SK-N-SH (cell line): ENCODE measurements around the gene BRD9. TPM values are rescaled to one million over a fixed set of nuclear protein-coding genes. Genes with fewer than 3 reads are reported as not detected.
A peak's percentile ranks its signal among the peaks of the same experiment; 100 is the strongest.

Experiments
- CTCF ChIA-PET: fragments of 300-600, 350-600 bp; formaldehyde crosslinking; extraction: SDS; loops from one replicate; lab custom pipeline; 2021; lab: Yijun Ruan, JAX
- POLR2A ChIA-PET: fragments of 350-600 bp; sonication (Branson Sonifier 250); formaldehyde crosslinking; extraction: SDS; loops from one replicate; lab custom pipeline; 2020; ENCODE audit warnings: antibody characterized with exemption, inconsistent platforms; lab: Yijun Ruan, JAX
- DNase-seq: peaks from one replicate; pipeline ENCODE4 v3.0.0; 2012
- H2AFZ ChIP-seq: fragments of 200-600 bp; sonication (generic); 2 replicates; pipeline ENCODE4 v1.8.1; 2016; ENCODE audit warnings: antibody characterized with exemption, mild to moderate bottlenecking, low read depth
- H3F3A ChIP-seq: fragments of 200-600 bp; sonication (generic); replicated peaks from 2 replicates; pipeline ENCODE3; 2016; ENCODE audit warnings: antibody characterized with exemption, mild to moderate bottlenecking; ENCODE audit not compliant: insufficient read depth
- H3K27ac ChIP-seq, 2 experiments: fragments of 200-500 bp in 1 of 2; fragments of 200-600 bp in 1 of 2; sonication (Bioruptor generic) in 1 of 2; sonication (generic), shearing (Covaris generic) in 1 of 2; 2 replicates each; pipeline versions ENCODE4 v1.5.1 to v1.6.1; 2014 to 2016; ENCODE audit warnings: low read depth in 2 of 2, inconsistent platforms in 1 of 2, low read length in 1 of 2, mild to moderate bottlenecking in 1 of 2, mixed read lengths in 1 of 2
- H3K27me3 ChIP-seq: fragments of 200-600 bp; sonication (generic), shearing (Covaris generic); 2 replicates; pipeline ENCODE4 v1.6.1; 2016; ENCODE audit warnings: mixed run types; ENCODE audit not compliant: insufficient read depth
- H3K36me3 ChIP-seq, 2 experiments: fragments of 200-500 bp in 1 of 2; fragments of 200-600 bp in 1 of 2; sonication (Bioruptor generic) in 1 of 2; sonication (generic) in 1 of 2; replicated peaks in 1 of 2; 2 replicates each; pipeline versions ENCODE3 to v1.5.1; 2014 to 2016; ENCODE audit warnings: low read length in 1 of 2, mild to moderate bottlenecking in 1 of 2; ENCODE audit not compliant: insufficient read depth in 2 of 2, control insufficient read depth in 1 of 2
- H3K4me1 ChIP-seq, 2 experiments: fragments of 200-500 bp in 1 of 2; fragments of 200-600 bp in 1 of 2; sonication (Bioruptor generic) in 1 of 2; sonication (generic), shearing (Covaris generic) in 1 of 2; 2 replicates each; pipeline versions ENCODE4 v1.5.1 to v1.6.1; 2014 to 2016; ENCODE audit warnings: low read depth in 1 of 2, low read length in 1 of 2, mixed run types in 1 of 2; ENCODE audit not compliant: insufficient read depth in 2 of 2, control insufficient read depth in 1 of 2
- H3K4me2 ChIP-seq: fragments of 200-600 bp; sonication (generic), shearing (Covaris generic); 2 replicates; pipeline ENCODE4 v1.6.1; 2017; ENCODE audit warnings: mixed run types
- H3K4me3 ChIP-seq, 2 experiments: fragments of 200-500 bp in 1 of 2; fragments of 200-600 bp in 1 of 2; sonication (Bioruptor generic) in 1 of 2; sonication (generic), shearing (Covaris generic) in 1 of 2; 2 replicates each; pipeline versions ENCODE4 v1.5.1 to v1.8.1; 2014 to 2016; ENCODE audit warnings: low read depth in 2 of 2, inconsistent platforms in 1 of 2, low read length in 1 of 2, mild to moderate bottlenecking in 1 of 2, mixed read lengths in 1 of 2, moderate library complexity in 1 of 2
- H3K79me2 ChIP-seq: fragments of 200-600 bp; sonication (generic); 2 replicates; pipeline ENCODE4 v1.8.1; 2017; ENCODE audit warnings: mild to moderate bottlenecking; ENCODE audit not compliant: insufficient read depth
- H3K9ac ChIP-seq: fragments of 200-600 bp; sonication (generic); 2 replicates; pipeline ENCODE4 v1.6.1; 2017; ENCODE audit warnings: mixed run types
- H3K9me2 ChIP-seq: fragments of 200-600 bp; sonication (generic); 2 replicates; pipeline ENCODE4 v1.6.1; 2017; ENCODE audit warnings: mixed run types
- H3K9me3 ChIP-seq: fragments of 200-600 bp; sonication (generic); 2 replicates; pipeline ENCODE4 v1.6.1; 2017; ENCODE audit warnings: mixed run types, mild to moderate bottlenecking, moderate library complexity
- H4K20me1 ChIP-seq: fragments of 200-600 bp; sonication (generic); 2 replicates; pipeline ENCODE4 v1.6.1; 2017; ENCODE audit warnings: mild to moderate bottlenecking, mixed run types; ENCODE audit not compliant: insufficient read depth
- EP300 ChIP-seq, 2 experiments: IDR thresholded peaks; 2 replicates each; pipeline versions ENCODE4 v1.4.0 to v1.6.1; 2012; ENCODE audit warnings: borderline replicate concordance in 1 of 2, low read depth in 1 of 2, low read length in 1 of 2
- FOXJ3 ChIP-seq: sonication (generic); formaldehyde crosslinking; IDR thresholded peaks from 2 replicates; pipeline ENCODE4 v1.5.1; 2020; ENCODE audit warnings: mild to moderate bottlenecking, missing genetic modification reagents
- MEF2A ChIP-seq: IDR thresholded peaks from 2 replicates; pipeline ENCODE4 v1.4.0; 2012; ENCODE audit warnings: low read depth, borderline replicate concordance
- NRF1 ChIP-seq: IDR thresholded peaks from 2 replicates; pipeline ENCODE4 v1.6.1; 2012; ENCODE audit warnings: low read depth, mild to moderate bottlenecking, low read length
- POLR2AphosphoS5 ChIP-seq: IDR thresholded peaks from 2 replicates; pipeline ENCODE4 v1.6.1; 2012; ENCODE audit warnings: low read depth, low read length
- SIN3A ChIP-seq: IDR thresholded peaks from 2 replicates; pipeline ENCODE4 v1.6.1; 2012; ENCODE audit warnings: low read depth, mild to moderate bottlenecking, low read length, moderate library complexity, borderline replicate concordance
- SMC3 ChIP-seq: IDR thresholded peaks from 2 replicates; pipeline ENCODE4 v1.6.1; 2012; ENCODE audit warnings: low read depth, low read length, improper control_type of control experiment
- YY1 ChIP-seq: IDR thresholded peaks from 2 replicates; pipeline ENCODE4 v1.4.0; 2012; ENCODE audit warnings: low read depth, mild to moderate bottlenecking
- WGBS: methylation state at CpG from one replicate; pipeline ENCODE4 v1.1.6; 2017; ENCODE audit warnings: low lambda C conversion rate; 5-methylcytosine and 5-hydroxymethylcytosine counted together
- polyA plus RNA-seq, 3 experiments: library from polyadenylated mRNA; depleted of rRNA; stranded (reverse); fragments of >200 nt; gene quantifications; 2 replicates each; pipeline ENCODE4 v1.2.3, GENCODE V29; 2012
- TF ChIP-seq, protein P1 (sequence below): IDR thresholded peaks from 2 replicates; pipeline ENCODE4 v1.4.0; 2012; ENCODE audit warnings: low read depth
- TF ChIP-seq, protein P2 (sequence below): IDR thresholded peaks from 2 replicates; pipeline ENCODE4 v1.6.1; 2012; ENCODE audit warnings: mild to moderate bottlenecking, low read depth, low read length, moderate library complexity
- TF ChIP-seq, protein P3 (sequence below): IDR thresholded peaks from 2 replicates; pipeline ENCODE4 v1.4.0; 2012; ENCODE audit warnings: low read depth, borderline replicate concordance
- TF ChIP-seq, protein P4 (sequence below): IDR thresholded peaks from 2 replicates; pipeline ENCODE4 v1.4.0; 2012; ENCODE audit warnings: low read depth, borderline replicate concordance
- TF ChIP-seq, protein P5 (sequence below): fragments of 150-350 bp; IDR thresholded peaks from 2 replicates; pipeline ENCODE4 v1.6.1; 2016; ENCODE audit warnings: mild to moderate bottlenecking, low read depth, low read length
- TF ChIP-seq, protein P6 (sequence below): IDR thresholded peaks from 2 replicates; pipeline ENCODE4; 2012

BRD9 gene
- polyA plus RNA-seq, 1 of the 3 experiments (the other 2 are of a cell fraction): 19.5 TPM

DNA sequence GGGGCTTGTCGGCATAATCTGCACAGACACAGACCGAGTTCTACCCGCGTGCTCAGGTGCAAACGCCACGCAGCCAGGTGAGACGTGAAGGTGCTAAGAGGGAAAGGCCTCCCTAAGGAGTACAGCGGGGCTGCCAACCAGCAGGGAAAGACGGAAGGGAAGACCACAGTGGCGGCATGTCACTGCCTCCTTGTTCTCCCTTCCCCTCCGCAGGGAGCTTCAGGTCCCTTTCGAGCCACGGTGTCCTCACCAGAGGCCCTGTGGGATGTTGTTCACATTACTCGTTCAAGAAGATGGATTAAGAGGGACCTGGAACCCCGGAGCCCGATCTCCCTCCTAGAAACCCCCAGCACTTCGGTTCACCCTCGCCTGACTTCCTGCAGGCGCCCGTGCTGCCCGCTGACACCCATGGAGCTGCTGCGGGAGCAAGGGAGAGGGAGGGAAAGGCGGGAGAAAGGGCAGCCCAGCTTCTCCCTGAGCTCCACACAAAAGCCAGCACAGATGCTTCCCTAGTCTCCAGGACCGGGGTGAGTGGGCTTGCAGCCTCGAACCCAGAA, 686 bp downstream of the BRD9 start:
- TF ChIP-seq EP300 (IDR thresholded peaks at IDR 0.05; ENCODE audit: borderline replicate concordance in 1 of 2, low read depth in 1 of 2, low read length in 1 of 2): no peak
- no peak for TF ChIP-seq SMC3
- no peak for TF ChIP-seq SIN3A
- TF ChIP-seq, protein P1, sequence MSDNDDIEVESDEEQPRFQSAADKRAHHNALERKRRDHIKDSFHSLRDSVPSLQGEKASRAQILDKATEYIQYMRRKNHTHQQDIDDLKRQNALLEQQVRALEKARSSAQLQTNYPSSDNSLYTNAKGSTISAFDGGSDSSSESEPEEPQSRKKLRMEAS: no peak
- TF ChIP-seq POLR2AphosphoS5: no peak
- no peak for TF ChIP-seq NRF1
- TF ChIP-seq, protein P2, sequence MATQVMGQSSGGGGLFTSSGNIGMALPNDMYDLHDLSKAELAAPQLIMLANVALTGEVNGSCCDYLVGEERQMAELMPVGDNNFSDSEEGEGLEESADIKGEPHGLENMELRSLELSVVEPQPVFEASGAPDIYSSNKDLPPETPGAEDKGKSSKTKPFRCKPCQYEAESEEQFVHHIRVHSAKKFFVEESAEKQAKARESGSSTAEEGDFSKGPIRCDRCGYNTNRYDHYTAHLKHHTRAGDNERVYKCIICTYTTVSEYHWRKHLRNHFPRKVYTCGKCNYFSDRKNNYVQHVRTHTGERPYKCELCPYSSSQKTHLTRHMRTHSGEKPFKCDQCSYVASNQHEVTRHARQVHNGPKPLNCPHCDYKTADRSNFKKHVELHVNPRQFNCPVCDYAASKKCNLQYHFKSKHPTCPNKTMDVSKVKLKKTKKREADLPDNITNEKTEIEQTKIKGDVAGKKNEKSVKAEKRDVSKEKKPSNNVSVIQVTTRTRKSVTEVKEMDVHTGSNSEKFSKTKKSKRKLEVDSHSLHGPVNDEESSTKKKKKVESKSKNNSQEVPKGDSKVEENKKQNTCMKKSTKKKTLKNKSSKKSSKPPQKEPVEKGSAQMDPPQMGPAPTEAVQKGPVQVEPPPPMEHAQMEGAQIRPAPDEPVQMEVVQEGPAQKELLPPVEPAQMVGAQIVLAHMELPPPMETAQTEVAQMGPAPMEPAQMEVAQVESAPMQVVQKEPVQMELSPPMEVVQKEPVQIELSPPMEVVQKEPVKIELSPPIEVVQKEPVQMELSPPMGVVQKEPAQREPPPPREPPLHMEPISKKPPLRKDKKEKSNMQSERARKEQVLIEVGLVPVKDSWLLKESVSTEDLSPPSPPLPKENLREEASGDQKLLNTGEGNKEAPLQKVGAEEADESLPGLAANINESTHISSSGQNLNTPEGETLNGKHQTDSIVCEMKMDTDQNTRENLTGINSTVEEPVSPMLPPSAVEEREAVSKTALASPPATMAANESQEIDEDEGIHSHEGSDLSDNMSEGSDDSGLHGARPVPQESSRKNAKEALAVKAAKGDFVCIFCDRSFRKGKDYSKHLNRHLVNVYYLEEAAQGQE: no peak
- TF ChIP-seq YY1: no peak
- TF ChIP-seq, protein P3, sequence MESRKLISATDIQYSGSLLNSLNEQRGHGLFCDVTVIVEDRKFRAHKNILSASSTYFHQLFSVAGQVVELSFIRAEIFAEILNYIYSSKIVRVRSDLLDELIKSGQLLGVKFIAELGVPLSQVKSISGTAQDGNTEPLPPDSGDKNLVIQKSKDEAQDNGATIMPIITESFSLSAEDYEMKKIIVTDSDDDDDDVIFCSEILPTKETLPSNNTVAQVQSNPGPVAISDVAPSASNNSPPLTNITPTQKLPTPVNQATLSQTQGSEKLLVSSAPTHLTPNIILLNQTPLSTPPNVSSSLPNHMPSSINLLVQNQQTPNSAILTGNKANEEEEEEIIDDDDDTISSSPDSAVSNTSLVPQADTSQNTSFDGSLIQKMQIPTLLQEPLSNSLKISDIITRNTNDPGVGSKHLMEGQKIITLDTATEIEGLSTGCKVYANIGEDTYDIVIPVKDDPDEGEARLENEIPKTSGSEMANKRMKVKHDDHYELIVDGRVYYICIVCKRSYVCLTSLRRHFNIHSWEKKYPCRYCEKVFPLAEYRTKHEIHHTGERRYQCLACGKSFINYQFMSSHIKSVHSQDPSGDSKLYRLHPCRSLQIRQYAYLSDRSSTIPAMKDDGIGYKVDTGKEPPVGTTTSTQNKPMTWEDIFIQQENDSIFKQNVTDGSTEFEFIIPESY: no peak
- TF ChIP-seq MEF2A: no peak
- TF ChIP-seq, protein P4, sequence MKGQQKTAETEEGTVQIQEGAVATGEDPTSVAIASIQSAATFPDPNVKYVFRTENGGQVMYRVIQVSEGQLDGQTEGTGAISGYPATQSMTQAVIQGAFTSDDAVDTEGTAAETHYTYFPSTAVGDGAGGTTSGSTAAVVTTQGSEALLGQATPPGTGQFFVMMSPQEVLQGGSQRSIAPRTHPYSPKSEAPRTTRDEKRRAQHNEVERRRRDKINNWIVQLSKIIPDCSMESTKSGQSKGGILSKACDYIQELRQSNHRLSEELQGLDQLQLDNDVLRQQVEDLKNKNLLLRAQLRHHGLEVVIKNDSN: no peak
- TF ChIP-seq, protein P5, sequence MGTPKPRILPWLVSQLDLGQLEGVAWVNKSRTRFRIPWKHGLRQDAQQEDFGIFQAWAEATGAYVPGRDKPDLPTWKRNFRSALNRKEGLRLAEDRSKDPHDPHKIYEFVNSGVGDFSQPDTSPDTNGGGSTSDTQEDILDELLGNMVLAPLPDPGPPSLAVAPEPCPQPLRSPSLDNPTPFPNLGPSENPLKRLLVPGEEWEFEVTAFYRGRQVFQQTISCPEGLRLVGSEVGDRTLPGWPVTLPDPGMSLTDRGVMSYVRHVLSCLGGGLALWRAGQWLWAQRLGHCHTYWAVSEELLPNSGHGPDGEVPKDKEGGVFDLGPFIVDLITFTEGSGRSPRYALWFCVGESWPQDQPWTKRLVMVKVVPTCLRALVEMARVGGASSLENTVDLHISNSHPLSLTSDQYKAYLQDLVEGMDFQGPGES: no peak
- TF ChIP-seq, protein P6, sequence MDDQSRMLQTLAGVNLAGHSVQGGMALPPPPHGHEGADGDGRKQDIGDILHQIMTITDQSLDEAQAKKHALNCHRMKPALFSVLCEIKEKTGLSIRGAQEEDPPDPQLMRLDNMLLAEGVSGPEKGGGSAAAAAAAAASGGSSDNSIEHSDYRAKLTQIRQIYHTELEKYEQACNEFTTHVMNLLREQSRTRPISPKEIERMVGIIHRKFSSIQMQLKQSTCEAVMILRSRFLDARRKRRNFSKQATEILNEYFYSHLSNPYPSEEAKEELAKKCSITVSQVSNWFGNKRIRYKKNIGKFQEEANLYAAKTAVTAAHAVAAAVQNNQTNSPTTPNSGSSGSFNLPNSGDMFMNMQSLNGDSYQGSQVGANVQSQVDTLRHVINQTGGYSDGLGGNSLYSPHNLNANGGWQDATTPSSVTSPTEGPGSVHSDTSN: no peak
- no peak for TF ChIP-seq FOXJ3 (CRISPR knock-in tag)
- peak overlapping the region; percentile 100 for H3K4me2 ChIP-seq
- peak overlapping the region; percentile 91 for H3K9ac ChIP-seq
- H3K9me3 ChIP-seq: no peaks in the 10 kb centered on the region
- H3F3A ChIP-seq: no peaks in the 10 kb centered on the region
- CTCF ChIA-PET: interaction anchor here (1.9 to 5.5 kb wide), 5 partner anchors 10 to 445 kb away, joined by 4 to 36 read pairs (median 8); no protein-coding TSS in a partner anchor
- H3K9me2 ChIP-seq: no peaks in the 10 kb centered on the region
- WGBS: 2% methylated on average over 16 of the region's 25 CpGs
- H3K4me3 ChIP-seq: peak overlapping the region; percentile 88 to 92
- no peaks in the 10 kb centered on the region for H3K27me3 ChIP-seq
- H3K36me3 ChIP-seq: peaks cover 37 to 56% of the 10 kb centered on the region in 2 experiments
- H2AFZ ChIP-seq: 0 out of 2 replicates have a peak overlapping the region, but pooled peaks have one; percentile 42
- peak overlapping the region; percentile 81 to 85 for H3K27ac ChIP-seq
- H3K79me2 ChIP-seq: peaks cover 82% of the 10 kb centered on the region
- POLR2A ChIA-PET: interaction anchor here (0.6 kb wide), 1 partner anchor 133 kb away, joined by 3 read pairs; no protein-coding TSS in a partner anchor
- peaks cover 7% of the 10 kb centered on the region; the same call in 1 of the 2 replicates for H4K20me1 ChIP-seq
- H3K4me1 ChIP-seq: peaks cover 12 to 26% of the 10 kb centered on the region in 2 experiments; a peak in 3 of 4 replicates
- DNase-seq: no peak
